ENCODE results near the gene BANP.
"Not testable (repeated sequence)": the region's sequence is repeated elsewhere in the genome, so short reads cannot be mapped to it uniquely, and the experiment has no call there.

BANP gene

GRCh38 chr16:88110875-88111494 lies 159.8 kb downstream of the BANP start:
- not testable (repeated sequence) for DNase-seq

- not testable (repeated sequence) for DNase-seq
These were observed 160.7 kb downstream of the BANP start for GRCh38 chr16:88111976-88112375.

GRCh38 chr16:88113545-88114045 lies 162.4 kb downstream of the BANP start:
- no peak for DNase-seq

GRCh38 chr16:88114541-88115228 lies 163.5 kb downstream of the BANP start:
- DNase-seq: not testable (repeated sequence)

- DNase-seq: no peak
These were observed 164.9 kb downstream of the BANP start for GRCh38 chr16:88116121-88116520.

GRCh38 chr16:88117476-88117868 lies 166.2 kb downstream of the BANP start:
- no peak for DNase-seq

- no peak for DNase-seq
These were observed 167.1 kb downstream of the BANP start for GRCh38 chr16:88118376-88118775.

- DNase-seq: not testable (repeated sequence)
These were observed 167.9 kb downstream of the BANP start for GRCh38 chr16:88118852-88119741.

GRCh38 chr16:88119881-88120751 lies 168.9 kb downstream of the BANP start:
- not testable (repeated sequence) for DNase-seq

GRCh38 chr16:88120812-88121211 lies 169.6 kb downstream of the BANP start:
- no peak for DNase-seq

- not testable (repeated sequence) for DNase-seq
These were observed 170.2 kb downstream of the BANP start for GRCh38 chr16:88121391-88121790.

GRCh38 chr16:88121886-88122580 lies 170.8 kb downstream of the BANP start:
- no peak for DNase-seq
